ENCODE results near the gene ATE1. TPM values are rescaled to one million over a fixed set of nuclear protein-coding genes. Genes with fewer than 3 reads are reported as not detected.

Gene ATE1
- total RNA-seq, 6 donors from 2014 or later: 13.5 to 27.9 (median 21.8) TPM

DNA sequence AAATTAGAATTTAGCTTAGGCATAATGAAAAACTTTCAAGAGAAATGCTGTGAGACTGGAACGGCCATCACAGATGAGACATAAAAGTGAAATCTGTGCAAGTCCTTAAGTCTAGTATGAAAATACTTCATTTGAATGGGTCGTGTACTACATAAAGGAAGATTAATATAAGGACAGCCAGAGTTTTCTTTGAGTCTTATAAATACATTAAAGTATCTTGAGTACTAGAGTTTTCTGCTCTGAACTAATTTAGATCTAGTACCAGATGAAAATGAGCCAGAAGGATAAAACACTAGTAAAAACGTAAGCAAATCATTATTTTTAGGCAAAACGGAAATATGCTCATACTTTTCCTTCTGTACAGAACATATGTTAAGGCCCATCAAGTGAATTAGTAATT, 93.1 kb downstream of the ATE1 start:
- TF ChIP-seq POLR2AphosphoS5 (IDR thresholded peaks at IDR 0.05) (no peak), POLR2A (IDR thresholded peaks at IDR 0.05) (no peak), EP300 (IDR thresholded peaks at IDR 0.05) (no peak)
- TF ChIP-seq, protein P1, sequence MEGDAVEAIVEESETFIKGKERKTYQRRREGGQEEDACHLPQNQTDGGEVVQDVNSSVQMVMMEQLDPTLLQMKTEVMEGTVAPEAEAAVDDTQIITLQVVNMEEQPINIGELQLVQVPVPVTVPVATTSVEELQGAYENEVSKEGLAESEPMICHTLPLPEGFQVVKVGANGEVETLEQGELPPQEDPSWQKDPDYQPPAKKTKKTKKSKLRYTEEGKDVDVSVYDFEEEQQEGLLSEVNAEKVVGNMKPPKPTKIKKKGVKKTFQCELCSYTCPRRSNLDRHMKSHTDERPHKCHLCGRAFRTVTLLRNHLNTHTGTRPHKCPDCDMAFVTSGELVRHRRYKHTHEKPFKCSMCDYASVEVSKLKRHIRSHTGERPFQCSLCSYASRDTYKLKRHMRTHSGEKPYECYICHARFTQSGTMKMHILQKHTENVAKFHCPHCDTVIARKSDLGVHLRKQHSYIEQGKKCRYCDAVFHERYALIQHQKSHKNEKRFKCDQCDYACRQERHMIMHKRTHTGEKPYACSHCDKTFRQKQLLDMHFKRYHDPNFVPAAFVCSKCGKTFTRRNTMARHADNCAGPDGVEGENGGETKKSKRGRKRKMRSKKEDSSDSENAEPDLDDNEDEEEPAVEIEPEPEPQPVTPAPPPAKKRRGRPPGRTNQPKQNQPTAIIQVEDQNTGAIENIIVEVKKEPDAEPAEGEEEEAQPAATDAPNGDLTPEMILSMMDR (IDR thresholded peaks at IDR 0.05): no peak
- H3K4me3 ChIP-seq: no peak overlapping the region
- no peaks in the 10 kb centered on the region for H3K9me3 ChIP-seq
- H3K27ac ChIP-seq: no peak overlapping the region
- WGBS, 2 donors: 88 to 91% methylated on average over 4 of the region's 4 CpGs
- H3K36me3 ChIP-seq: peaks cover 3 to 32% (median 5%) of the 10 kb centered on the region in 4 donors
- H3K4me1 ChIP-seq: no peaks in the 10 kb centered on the region
- H3K27me3 ChIP-seq: no peaks in the 10 kb centered on the region
- no peak for DNase-seq
- no peak for ATAC-seq (ENCODE audit: low FRiP score in 2 of 2)

DNA sequence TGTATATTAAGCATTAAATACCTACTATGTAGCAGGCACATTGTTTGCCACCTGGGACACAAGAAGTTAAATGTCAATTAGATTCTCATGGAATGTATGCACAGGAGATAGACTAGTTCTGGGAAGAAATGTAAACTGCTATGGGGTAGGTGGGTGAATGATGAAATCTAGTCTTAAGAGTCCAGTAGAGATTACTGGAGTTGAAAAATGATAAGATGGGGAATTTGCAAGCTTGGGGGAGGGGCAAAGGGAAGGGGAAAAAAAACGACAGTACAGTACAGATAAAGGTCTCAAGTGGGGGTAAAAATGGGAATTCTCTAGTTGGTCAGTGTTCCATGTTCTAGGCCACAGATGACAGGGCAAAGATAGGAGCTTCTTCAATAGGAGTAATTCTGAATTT, 94.4 kb downstream of the ATE1 start:
- Histone ChIP-seq H3K27me3 (no peaks in the 10 kb centered on the region), H3K36me3 (peaks cover 3 to 38% (median 5%) of the 10 kb centered on the region in 4 donors), H3K27ac (no peak overlapping the region), H3K9me3 (no peaks in the 10 kb centered on the region), H3K4me3 (no peak overlapping the region), H3K4me1 (no peaks in the 10 kb centered on the region)
- TF ChIP-seq, protein P1 (IDR thresholded peaks at IDR 0.05): no peak
- no peak for TF ChIP-seq EP300 (IDR thresholded peaks at IDR 0.05)
- TF ChIP-seq POLR2AphosphoS5 (IDR thresholded peaks at IDR 0.05): no peak
- no peak for TF ChIP-seq POLR2A (IDR thresholded peaks at IDR 0.05)
- WGBS, 2 donors: 36 to 55% methylated on average over 1 of the region's 1 CpG
- no peak for DNase-seq
- ATAC-seq (ENCODE audit: low FRiP score in 2 of 2): no peak

DNA sequence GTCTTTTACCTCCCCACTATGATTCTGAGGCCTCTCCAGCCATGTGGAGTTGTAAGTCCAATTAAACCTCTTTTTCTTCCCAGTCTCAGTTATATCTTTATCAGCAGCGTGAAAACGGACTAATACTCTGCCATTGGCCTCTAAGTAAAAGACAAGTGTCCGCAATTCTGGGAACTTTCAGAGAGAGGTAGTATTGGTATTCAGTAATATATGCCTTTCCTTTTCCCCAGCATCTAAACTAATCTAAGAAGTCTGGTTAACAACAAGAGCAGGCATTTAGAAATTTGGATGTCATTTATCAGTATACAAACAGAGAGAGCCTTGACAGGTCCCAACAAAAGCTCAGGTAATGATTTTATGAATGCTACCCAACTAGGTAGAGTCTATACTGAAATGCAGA, 95.2 kb downstream of the ATE1 start:
- H3K27ac ChIP-seq: no peak overlapping the region
- H3K27me3 ChIP-seq: no peaks in the 10 kb centered on the region
- 97 to 99% methylated on average over 3 of the region's 3 CpGs for WGBS, 2 donors
- H3K36me3 ChIP-seq: peaks cover 3 to 44% (median 7%) of the 10 kb centered on the region in 4 donors
- ATAC-seq (ENCODE audit: low FRiP score in 2 of 2) (no peak), DNase-seq (no peak)
- no peaks in the 10 kb centered on the region for H3K4me1 ChIP-seq
- no peaks in the 10 kb centered on the region for H3K9me3 ChIP-seq
- TF ChIP-seq POLR2A (IDR thresholded peaks at IDR 0.05) (no peak), EP300 (IDR thresholded peaks at IDR 0.05) (no peak)
- H3K4me3 ChIP-seq: no peak overlapping the region

DNA sequence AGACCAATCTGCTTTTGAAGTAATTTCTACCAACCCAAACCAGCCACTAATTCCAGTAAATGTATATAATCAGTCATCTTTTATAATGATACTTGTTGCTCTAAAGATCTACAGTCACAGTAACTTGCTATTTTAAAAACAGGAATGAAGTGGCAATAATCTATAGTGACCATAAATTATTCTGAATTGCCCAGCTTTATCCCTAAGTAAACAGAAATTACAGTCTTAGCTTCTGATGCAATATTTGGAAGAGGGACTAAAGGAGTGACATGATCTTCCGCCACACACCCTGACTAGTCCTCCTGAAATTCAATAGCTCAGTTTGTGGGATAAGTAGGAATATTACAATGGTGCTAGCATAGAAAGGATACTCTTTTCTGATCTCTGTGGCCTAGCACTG, 96.1 kb downstream of the ATE1 start:
- 84 to 85% methylated on average over 1 of the region's 1 CpG for WGBS, 2 donors

DNA sequence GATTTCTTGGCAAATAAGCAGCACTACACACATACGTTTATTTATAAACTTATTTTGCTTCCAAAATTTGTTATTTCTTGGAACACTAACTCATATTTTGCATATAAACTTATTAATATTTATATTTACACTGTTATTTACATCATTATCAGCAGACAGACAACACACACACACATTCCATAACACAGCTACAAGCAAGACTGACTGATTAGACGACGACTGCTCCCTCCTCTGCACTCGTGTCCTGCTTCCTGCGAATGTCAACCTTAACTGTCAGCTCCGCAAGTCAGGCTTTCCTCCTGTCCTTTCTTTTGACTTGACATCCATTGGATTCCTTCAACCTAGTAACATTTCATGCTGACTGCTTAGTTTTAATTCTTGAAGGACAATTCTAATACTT, 96.6 kb downstream of the ATE1 start:
- WGBS, 2 donors: 88 to 91% methylated on average over 6 of the region's 6 CpGs
- TF ChIP-seq POLR2A (IDR thresholded peaks at IDR 0.05): no peak
- TF ChIP-seq EP300 (IDR thresholded peaks at IDR 0.05): no peak
- TF ChIP-seq, protein P1 (IDR thresholded peaks at IDR 0.05): no peak
- TF ChIP-seq POLR2AphosphoS5 (IDR thresholded peaks at IDR 0.05): no peak

More for the DNA sequence above, 96.1 kb downstream of the ATE1 start:
- no peak for DNase-seq
- H3K9me3 ChIP-seq: no peaks in the 10 kb centered on the region
- peaks cover 3 to 42% (median 7%) of the 10 kb centered on the region in 4 donors for H3K36me3 ChIP-seq
- no peak for ATAC-seq (ENCODE audit: low FRiP score in 2 of 2)
- H3K4me1 ChIP-seq: no peaks in the 10 kb centered on the region
- H3K27me3 ChIP-seq: no peaks in the 10 kb centered on the region
- no peak overlapping the region for H3K4me3 ChIP-seq
- no peak for TF ChIP-seq POLR2A (IDR thresholded peaks at IDR 0.05)
- TF ChIP-seq, protein P1 (IDR thresholded peaks at IDR 0.05): no peak
- TF ChIP-seq EP300 (IDR thresholded peaks at IDR 0.05): no peak
- no peak for TF ChIP-seq POLR2AphosphoS5 (IDR thresholded peaks at IDR 0.05)
- H3K27ac ChIP-seq: no peak overlapping the region

More for the DNA sequence above, 96.6 kb downstream of the ATE1 start:
- no peak overlapping the region for H3K27ac ChIP-seq
- no peaks in the 10 kb centered on the region for H3K9me3 ChIP-seq
- no peaks in the 10 kb centered on the region for H3K4me1 ChIP-seq
- H3K4me3 ChIP-seq: no peak overlapping the region
- no peak for DNase-seq
- ATAC-seq (ENCODE audit: low FRiP score in 2 of 2): no peak
- peaks cover 0 to 36% (median 7%) of the 10 kb centered on the region in 4 donors for H3K36me3 ChIP-seq
- no peaks in the 10 kb centered on the region for H3K27me3 ChIP-seq
